GM18873 (cell line): ENCODE data around the gene PLEKHG4B.
"Not testable (repeated sequence)": the region's sequence is repeated elsewhere in the genome, so short reads cannot be mapped to it uniquely, and the experiment has no call there.

ENCODE experiments used
- ATAC-seq: cut with Tn5 transposase; IDR thresholded peaks from one replicate; pipeline ENCODE4 v1.9.1; 2021; ENCODE audit warnings: mild to moderate bottlenecking, moderate library complexity, moderate number of reproducible peaks; ENCODE audit not compliant: unreplicated experiment, low FRiP score

PLEKHG4B gene

GRCh38 chr5:195401-196160, 103.6 kb downstream of the PLEKHG4B start:
- no peak for ATAC-seq

DNA sequence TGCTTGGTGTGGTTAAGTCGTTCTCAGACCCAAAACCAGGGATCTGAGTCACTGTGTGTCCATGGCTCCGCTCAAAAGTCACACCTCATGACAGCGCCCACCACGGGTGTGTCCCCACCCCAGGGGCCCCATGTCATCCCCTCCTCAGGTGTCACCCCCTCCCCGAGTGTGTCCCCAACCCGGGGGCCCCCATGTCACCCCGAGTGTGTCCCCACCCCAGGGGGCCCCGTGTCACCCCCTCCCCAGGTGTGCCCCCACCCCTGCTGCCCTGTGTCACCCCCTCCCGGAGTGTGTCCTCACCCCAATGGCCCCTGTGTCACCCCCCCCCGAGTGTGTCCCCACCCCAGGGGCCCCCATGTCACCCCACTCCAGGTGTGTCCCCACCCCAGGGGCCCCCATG, 104.4 kb downstream of the PLEKHG4B start:
- ATAC-seq = no peak

GRCh38 chr5:197031-197430, 105.1 kb downstream of the PLEKHG4B start:
- not testable (repeated sequence) for ATAC-seq

GRCh38 chr5:197892-198489, 106.0 kb downstream of the PLEKHG4B start:
- ATAC-seq = no peak

- ATAC-seq = no peak
These were observed 106.7 kb downstream of the PLEKHG4B start for GRCh38 chr5:198516-199196.

GRCh38 chr5:199197-199949, 107.4 kb downstream of the PLEKHG4B start:
- ATAC-seq = no peak

DNA sequence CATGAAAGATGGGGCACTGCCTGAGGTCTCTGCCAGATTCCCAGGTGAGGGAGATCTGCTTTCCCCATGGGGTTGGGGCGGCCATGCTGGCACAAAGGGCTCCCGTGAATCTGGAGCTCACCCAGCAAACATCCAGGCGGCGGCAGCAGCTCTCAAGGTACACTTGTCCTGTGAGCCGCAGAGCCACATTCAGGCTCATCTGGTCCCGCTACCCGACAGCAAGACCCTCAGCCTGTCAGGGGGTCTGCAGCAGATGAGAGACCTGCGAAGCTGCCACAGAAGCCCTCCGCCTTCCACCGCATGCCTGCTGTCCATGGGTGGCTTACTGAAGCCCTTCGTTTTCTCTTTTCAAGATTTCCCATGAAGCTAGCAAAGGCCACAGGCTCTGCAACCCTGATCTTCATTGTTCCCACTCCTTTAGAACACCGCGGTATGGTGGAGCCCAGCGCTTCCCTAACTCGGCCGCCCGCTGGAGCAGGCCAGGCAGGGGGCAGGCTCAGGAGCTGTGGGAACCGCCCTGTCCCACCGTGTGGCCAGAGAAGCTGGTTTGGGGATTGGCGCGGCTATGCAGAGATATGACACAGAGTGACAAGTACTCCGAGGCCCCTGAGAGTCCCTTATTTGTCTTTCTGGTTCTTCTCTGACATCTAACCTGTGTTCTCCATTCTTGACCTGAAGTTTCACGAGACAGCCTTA, 108.1 kb downstream of the PLEKHG4B start:
- ATAC-seq = no peak

DNA sequence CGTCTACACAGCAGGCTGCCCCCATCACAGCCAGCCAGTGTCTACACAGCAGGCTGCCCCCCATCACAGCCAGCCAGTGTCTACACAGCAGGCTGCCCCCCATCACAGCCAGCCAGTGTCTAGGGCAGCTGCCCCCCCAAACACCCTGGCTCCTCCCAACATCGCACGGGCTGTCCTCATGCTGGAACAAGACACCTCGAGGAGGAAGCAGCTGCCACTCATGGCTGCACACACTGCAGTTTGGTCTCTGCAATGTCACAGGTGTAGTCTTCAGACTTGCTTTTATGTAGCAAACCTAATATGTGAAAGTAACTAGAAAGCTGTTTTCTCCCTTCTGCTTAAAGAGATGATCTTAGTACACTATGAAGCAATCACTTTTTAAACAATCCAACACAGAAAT, 109.0 kb downstream of the PLEKHG4B start:
- no peak for ATAC-seq

DNA sequence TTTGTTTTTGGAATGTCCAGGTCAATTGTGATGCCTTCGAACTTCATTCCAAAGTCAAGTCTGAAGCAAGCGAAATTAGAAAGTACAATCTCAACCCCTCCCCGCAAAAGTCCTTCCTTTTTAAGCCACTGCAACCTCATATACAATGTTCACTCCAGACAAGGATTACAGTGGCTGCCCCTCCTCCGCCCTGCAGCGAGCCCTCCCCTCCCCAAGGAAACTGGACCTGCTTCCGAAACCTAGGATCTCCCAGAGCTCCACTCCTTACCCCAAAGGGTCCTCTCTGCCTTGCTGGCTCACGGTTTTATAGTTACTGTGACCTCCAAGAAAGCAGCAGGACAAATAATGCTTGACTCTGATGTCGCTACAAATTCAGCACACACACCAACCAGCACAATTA, 109.7 kb downstream of the PLEKHG4B start:
- ATAC-seq = no peak

GRCh38 chr5:203246-203930, 111.4 kb downstream of the PLEKHG4B start:
- no peak for ATAC-seq

GRCh38 chr5:204001-204400, 112.0 kb downstream of the PLEKHG4B start:
- no peak for ATAC-seq

DNA sequence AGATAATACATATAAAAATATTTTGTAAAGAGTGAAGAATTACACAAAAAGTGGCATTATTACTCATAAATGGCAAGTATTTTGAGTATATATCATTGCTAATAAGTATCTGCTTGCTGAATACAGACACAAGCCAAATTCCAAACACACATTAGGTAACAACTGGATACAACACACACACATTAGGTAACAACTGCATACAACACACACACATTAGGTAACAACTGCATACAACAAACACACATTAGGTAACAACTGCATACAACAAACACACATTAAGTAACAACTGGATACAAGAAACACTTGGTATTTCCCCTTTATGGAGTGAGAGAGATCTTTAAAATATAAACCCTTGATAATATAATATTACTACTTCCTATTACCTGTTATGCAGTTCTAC, 112.5 kb downstream of the PLEKHG4B start:
- no peak for ATAC-seq

DNA sequence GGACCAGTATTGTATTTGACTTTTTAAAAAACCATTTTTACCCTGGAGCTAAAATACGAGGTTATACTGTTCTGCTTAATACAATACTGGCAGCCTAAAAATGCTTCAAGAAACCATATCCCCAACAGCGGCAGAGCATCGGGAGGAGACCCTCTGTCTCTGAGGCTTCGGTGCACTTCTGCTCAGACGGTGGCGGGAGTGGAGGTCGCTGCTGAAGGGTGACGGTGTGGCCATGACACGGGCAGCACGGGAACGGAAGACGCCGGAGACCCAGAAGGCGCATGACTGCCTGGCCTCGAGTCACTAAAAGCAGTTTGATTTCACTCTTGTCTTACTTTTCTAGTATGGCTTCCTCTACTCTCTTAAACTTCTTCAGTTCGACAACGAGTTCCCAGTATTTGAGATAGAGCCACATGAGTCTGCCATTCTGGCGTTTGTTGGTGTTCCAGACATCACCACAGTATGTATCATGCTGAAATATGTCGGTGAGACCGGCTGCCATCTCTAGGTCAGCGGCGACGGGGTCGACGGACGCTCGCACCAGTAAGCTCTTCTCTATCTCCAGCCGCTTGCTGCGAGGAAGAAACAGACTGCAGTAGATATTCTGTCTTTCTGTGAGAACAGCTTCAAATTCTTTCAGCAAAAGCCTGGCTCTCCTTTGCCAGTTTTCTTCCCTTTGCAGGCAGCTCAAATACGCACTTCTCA, 113.2 kb downstream of the PLEKHG4B start:
- ATAC-seq = no peak

DNA sequence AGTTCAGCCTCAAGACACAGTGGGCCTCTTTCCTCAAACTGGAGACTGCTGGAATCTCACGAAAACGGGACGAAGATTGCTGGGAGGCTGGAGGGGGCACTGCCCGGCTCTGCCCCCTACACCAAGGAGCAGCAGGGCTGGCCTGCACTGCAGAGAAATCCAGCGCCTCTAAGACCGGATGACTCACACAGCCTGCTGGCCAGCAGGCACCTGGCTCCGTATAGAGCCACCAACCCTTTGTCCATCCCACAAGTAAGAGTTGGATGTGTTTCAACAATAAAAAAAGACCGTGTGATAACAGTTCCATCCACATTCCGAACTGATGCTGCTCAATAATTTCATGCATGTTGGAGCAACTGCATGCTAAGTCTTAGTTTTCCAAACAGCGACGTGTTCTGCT, 114.4 kb downstream of the PLEKHG4B start:
- ATAC-seq = no peak

DNA sequence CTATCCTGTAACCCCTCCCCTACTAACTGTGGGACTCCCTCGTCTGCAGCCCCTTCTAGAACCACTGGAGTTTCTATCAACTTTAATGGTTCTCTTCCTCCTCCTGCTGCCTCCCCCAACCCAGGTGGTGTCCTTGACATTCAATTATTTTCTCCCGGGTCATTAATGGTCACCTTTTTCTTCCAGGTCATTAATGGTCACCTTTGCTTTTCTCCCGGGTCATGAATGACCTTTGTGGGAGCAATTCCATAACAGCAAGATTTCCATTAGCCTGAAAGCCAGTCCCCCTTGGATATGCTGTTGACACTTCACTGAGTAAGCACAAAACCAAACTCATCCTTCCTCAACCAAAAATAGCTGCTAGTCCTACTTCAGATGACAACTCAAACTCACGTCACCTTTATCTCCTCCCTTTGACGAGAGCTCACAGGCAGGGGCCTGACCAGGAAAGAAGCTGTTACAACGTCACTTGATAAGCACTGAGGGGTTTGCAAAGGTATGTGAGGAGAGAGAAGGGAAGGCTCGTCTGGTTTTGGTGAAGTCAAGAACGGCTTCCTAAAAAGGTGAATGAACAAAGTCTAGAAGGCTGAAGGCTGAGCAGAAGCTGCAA, 115.1 kb downstream of the PLEKHG4B start:
- no peak for ATAC-seq

DNA sequence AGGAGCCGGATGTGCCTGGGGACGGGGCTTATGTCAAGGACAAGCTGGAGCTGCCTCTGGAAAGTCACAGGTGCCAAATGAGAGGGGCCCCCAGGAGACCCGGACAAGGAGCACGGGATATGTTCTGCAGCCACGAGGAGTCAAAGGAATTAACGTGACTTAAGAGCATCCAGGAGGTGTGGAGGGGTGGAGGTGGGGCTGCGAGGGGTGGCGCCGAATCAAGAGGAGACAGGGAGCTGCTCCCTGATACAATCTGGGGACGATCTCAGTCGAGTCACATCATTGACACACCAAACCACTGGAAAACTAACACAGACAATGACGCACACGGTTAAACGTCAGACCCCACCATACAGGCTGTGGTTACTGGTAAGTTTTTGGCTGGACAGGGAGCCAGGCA, 115.6 kb downstream of the PLEKHG4B start:
- ATAC-seq = no peak

GRCh38 chr5:208449-209114, 116.6 kb downstream of the PLEKHG4B start:
- ATAC-seq = no peak

DNA sequence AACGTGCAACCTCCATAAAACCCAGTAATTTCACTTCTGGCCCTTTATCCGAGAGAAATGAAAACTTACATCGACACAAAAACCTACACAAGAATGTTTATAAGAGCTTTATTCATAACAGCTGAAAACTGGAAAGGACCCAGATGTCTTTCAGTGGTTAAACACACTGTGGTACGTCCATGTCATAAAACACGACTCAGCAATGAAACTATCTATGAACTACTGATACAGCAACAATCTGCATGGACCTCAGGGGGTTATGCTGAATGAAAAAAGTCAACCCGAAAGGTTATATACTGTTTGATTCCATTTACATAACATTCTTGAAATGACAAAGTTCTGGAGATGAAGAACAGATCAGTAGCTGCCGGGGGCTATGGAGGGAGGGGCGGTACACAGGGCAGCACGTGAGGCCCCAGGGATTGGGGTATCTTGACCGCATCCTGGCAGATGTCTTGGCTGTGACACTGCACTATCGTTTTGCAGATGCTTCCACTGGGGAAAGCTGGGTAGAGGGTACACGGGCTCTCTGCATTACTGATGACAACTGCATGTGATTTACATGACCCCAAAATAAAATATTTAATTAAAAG, 121.9 kb downstream of the PLEKHG4B start:
- no peak for ATAC-seq
